Liver (tissue), 3 donors: Measurements from ENCODE around the gene TAF4.

Source experiments
- CTCF ChIP-seq: fragments of 150-350 bp; IDR thresholded peaks from 2 replicates; pipeline ENCODE4 v1.5.1; 2017; ENCODE audit warnings: improper control_type of control experiment, low read depth, low read length; ENCODE audit not compliant: missing input control
- GABPA ChIP-seq, 2 donors: IDR thresholded peaks in 1 of 2; conservative IDR thresholded peaks in 1 of 2; 2 replicates each; pipeline ENCODE4 v1.6.1; 2016; ENCODE audit warnings: antibody characterized with exemption in 2 of 2, mild to moderate bottlenecking in 1 of 2, moderate library complexity in 1 of 2
- HNF4G ChIP-seq: IDR thresholded peaks from 2 replicates; pipeline ENCODE4 v1.6.1; 2016; ENCODE audit warnings: antibody characterized with exemption
- JUND ChIP-seq, 2 donors: IDR thresholded peaks; 2 replicates each; pipeline ENCODE4 v1.6.1; 2016; ENCODE audit warnings: antibody characterized with exemption in 2 of 2
- NR2F2 ChIP-seq: IDR thresholded peaks from 2 replicates; pipeline ENCODE4 v1.6.1; 2016; ENCODE audit warnings: antibody characterized with exemption
- RAD21 ChIP-seq, 2 donors: IDR thresholded peaks; 2 replicates each; pipeline ENCODE4 v1.6.1; 2016; ENCODE audit warnings: antibody characterized with exemption in 2 of 2, mild to moderate bottlenecking in 2 of 2
- REST ChIP-seq: IDR thresholded peaks from 2 replicates; pipeline ENCODE4 v1.6.1; 2016; ENCODE audit warnings: antibody characterized with exemption, mild to moderate bottlenecking
- RXRA ChIP-seq, 2 donors: IDR thresholded peaks; 2 replicates each; pipeline ENCODE4 v1.6.1; 2017 to 2018; ENCODE audit warnings: antibody characterized with exemption in 2 of 2, mild to moderate bottlenecking in 1 of 2
- SP1 ChIP-seq: IDR thresholded peaks from 2 replicates; pipeline ENCODE4 v1.6.1; 2018; ENCODE audit warnings: antibody characterized with exemption, mild to moderate bottlenecking
- YY1 ChIP-seq: IDR thresholded peaks from 2 replicates; pipeline ENCODE4 v1.6.1; 2016; ENCODE audit warnings: antibody characterized with exemption, mild to moderate bottlenecking
- TF ChIP-seq, protein P1 (sequence below): IDR thresholded peaks from 2 replicates; pipeline ENCODE4 v1.6.1; 2016; ENCODE audit warnings: antibody characterized with exemption
- TF ChIP-seq, protein P2 (sequence below): IDR thresholded peaks from 2 replicates; pipeline ENCODE4 v1.6.1; 2016; ENCODE audit warnings: antibody characterized with exemption
- TF ChIP-seq, protein P3 (sequence below): IDR thresholded peaks from 2 replicates; pipeline ENCODE4 v1.6.1; 2016; ENCODE audit warnings: antibody characterized with exemption
- donor health status: healthy.
- donor health status: healthy.

GRCh38 chr20:62051144-62051543 lies 14.5 kb downstream of the TAF4 start:
- TF ChIP-seq CTCF (no peak), GABPA (IDR thresholded peaks at IDR 0.05 in 1 of 2, conservative IDR thresholded peaks at IDR 0.05 in 1 of 2) (no peak), SP1 (no peak), RAD21 (IDR thresholded peaks at IDR 0.05) (no peak), NR2F2 (no peak), JUND (IDR thresholded peaks at IDR 0.05) (no peak), REST (no peak), HNF4G (no peak), YY1 (no peak), RXRA (IDR thresholded peaks at IDR 0.05) (no peak)
- TF ChIP-seq, protein P1, sequence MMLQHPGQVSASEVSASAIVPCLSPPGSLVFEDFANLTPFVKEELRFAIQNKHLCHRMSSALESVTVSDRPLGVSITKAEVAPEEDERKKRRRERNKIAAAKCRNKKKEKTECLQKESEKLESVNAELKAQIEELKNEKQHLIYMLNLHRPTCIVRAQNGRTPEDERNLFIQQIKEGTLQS, result no peak
- TF ChIP-seq, protein P2, sequence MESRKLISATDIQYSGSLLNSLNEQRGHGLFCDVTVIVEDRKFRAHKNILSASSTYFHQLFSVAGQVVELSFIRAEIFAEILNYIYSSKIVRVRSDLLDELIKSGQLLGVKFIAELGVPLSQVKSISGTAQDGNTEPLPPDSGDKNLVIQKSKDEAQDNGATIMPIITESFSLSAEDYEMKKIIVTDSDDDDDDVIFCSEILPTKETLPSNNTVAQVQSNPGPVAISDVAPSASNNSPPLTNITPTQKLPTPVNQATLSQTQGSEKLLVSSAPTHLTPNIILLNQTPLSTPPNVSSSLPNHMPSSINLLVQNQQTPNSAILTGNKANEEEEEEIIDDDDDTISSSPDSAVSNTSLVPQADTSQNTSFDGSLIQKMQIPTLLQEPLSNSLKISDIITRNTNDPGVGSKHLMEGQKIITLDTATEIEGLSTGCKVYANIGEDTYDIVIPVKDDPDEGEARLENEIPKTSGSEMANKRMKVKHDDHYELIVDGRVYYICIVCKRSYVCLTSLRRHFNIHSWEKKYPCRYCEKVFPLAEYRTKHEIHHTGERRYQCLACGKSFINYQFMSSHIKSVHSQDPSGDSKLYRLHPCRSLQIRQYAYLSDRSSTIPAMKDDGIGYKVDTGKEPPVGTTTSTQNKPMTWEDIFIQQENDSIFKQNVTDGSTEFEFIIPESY, result no peak
- TF ChIP-seq, protein P3, sequence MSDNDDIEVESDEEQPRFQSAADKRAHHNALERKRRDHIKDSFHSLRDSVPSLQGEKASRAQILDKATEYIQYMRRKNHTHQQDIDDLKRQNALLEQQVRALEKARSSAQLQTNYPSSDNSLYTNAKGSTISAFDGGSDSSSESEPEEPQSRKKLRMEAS, result no peak
